GM12872 (cell line): ENCODE measurements around the gene INIP.

Experiments used
- CTCF ChIP-seq: IDR thresholded peaks from 3 replicates; pipeline ENCODE4 v1.5.1; 2011; ENCODE audit warnings: low read depth, mild to moderate bottlenecking, low read length, moderate library complexity; ENCODE audit not compliant: insufficient read depth

Gene INIP

DNA sequence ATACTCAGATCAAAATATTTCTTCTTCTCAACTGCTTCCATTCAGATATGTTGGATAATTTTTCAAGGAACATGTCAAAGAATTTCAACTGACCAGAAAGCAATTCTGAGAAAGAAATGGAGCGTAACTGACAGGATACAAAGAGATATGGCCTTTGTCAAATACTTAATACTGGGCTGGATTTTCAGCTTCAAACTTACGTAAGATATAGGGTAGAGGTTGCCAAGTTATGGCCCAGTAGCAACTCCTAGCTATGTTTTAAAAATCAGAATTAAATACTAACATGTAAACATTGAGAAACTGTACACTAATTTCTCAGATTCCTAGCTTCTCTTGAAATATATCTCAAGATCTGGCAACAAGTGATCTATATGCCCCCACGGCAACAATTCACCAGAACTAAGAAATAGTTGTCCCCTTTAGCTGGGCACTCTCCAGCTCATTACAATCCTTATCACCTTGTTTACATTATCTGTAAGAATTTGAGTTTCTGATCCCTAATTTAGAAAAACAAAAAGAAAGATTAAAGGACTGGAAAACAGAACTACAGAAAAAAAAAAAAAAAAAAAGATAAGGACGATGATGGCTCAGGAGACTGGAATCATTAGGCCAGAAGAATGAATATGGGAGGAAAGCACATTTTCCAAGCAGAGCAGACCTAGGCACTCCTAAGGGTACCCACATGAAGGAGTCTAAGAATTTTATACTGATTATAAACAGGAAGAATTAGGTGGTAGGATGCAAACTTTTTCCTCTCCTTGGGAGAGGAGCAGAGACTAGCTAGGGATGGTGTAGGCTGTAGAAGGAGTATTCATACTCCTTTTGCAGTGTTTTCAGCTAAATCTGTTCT is 23.0 kb downstream of the INIP start:
- no peak for TF ChIP-seq CTCF

GRCh38 chr9:112689161-112689740 is 28.7 kb downstream of the INIP start:
- TF ChIP-seq CTCF, result no peak

GRCh38 chr9:112680731-112681402 is 37.0 kb downstream of the INIP start:
- no peak for TF ChIP-seq CTCF

GRCh38 chr9:112677040-112677439 is 40.9 kb downstream of the INIP start:
- TF ChIP-seq CTCF, result no peak

DNA sequence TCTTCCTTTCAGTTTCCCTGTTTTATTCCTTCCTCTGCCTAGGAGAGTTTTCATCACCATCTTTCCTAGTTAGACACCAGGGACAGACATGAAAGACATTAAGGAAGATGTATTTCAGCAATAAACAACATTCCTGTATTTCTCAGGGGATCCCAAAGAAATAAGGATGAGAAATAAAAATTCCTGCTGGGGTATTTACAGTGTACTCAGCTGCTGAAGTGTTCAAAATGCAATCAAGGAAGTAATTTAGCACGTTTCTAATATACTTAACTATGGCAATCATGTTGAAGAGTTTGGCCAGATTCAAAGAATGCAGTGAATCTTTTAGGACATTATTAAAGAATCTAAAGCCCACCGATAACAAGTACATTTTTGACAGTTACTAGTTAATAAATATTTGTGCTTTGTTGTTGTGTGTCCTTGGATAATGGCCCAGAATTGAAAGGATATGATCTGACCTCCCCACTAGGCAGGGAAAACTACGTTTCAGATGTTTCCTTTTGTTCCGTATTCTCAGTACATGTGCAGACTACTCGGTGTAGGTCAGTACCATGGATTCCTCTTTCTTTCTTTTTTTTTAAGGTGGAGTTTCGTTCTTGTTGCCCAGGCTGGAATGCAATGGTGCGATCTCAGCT is 46.8 kb downstream of the INIP start:
- TF ChIP-seq CTCF, result no peak

GRCh38 chr9:112669326-112669725 is 48.6 kb downstream of the INIP start:
- TF ChIP-seq CTCF, result no peak

- peak; percentile 27; the same call in 1 of the 3 replicates for TF ChIP-seq CTCF
Measured at GRCh38 chr9:112665347-112665746, 52.6 kb downstream of the INIP start.
